Right ventricle myocardium superior (tissue), 1 donor: ENCODE data around the gene HIPK2. TPM values are rescaled to one million over a fixed set of nuclear protein-coding genes. Genes with fewer than 3 reads are reported as not detected.
A peak's percentile ranks its signal among the peaks of the same experiment; 100 is the strongest.

Experiments used
- ATAC-seq: fragments of 200-7000 bp; cut with Tn5 transposase; one replicate; pipeline ENCODE4 v1.9.1; 2020; ENCODE audit warnings: mild to moderate bottlenecking; ENCODE audit not compliant: poor library complexity
- DNase-seq: peaks from one replicate; pipeline ENCODE4 v3.0.0-alpha.2; 2020
- intact Hi-C: fragments of 100-400 bp; cut with DNase I; formaldehyde crosslinking; loops from one replicate; pipeline ENCODE4 v1.11.2; 2022
- total RNA-seq: library from RNA; stranded (reverse); fragmentation: NEBNext Ultra II Directional; extraction: Animal tissue kit (Norgen Biotek cat#: 25700); gene quantifications from one replicate; pipeline ENCODE4 v1.2.1, GENCODE V29; 2021
- donor health status: DM: no; HTN: yes; CAD: no; lungs with severe emphysema.

The HIPK2 gene
- total RNA-seq, 1 donor from 2014 or later = 88.5 TPM

DNA sequence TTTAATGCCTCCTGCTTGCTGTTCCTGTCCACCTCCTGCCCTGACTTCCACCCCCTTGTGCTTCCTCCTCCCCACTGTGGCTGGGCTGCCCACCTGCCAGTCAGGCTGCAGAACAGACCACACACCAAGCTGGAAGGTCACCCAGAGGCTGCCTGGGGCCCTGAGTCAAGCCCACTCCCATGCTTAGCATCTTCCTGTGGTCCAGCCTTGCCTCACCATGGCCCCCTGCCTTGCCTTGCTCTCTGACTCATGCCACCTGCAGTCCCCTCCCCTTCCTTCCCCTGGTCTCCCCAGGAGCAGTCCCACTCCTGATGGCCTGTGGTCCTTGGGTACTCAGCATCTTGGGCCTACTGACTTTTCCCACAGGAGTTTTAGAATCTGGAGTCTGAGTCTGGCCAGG is 252.0 kb downstream of the HIPK2 start:
- ATAC-seq = no peak
- no peak for DNase-seq
- intact Hi-C loops = no loop called here

DNA sequence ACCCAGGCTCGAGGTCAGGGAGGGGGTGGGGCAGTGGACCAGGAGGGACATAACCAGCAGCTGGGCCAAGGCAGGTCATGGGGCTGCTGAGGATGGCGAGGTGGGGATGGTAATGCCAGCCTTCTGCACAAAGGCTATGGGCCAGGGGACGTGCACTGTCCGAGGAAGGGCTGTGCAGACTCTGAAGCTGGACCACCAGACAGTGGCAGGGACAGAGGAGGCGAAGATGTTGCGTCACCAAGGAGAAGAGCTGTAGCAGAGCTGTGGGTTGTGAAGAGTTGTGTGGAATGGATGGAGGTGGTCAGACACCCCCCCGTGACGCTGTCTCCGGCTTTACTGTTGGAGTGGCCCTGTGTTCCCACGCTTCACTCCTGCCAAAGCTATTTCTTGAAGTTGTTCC is 252.6 kb downstream of the HIPK2 start:
- intact Hi-C loops = no loop called here
- ATAC-seq = no peak

DNA sequence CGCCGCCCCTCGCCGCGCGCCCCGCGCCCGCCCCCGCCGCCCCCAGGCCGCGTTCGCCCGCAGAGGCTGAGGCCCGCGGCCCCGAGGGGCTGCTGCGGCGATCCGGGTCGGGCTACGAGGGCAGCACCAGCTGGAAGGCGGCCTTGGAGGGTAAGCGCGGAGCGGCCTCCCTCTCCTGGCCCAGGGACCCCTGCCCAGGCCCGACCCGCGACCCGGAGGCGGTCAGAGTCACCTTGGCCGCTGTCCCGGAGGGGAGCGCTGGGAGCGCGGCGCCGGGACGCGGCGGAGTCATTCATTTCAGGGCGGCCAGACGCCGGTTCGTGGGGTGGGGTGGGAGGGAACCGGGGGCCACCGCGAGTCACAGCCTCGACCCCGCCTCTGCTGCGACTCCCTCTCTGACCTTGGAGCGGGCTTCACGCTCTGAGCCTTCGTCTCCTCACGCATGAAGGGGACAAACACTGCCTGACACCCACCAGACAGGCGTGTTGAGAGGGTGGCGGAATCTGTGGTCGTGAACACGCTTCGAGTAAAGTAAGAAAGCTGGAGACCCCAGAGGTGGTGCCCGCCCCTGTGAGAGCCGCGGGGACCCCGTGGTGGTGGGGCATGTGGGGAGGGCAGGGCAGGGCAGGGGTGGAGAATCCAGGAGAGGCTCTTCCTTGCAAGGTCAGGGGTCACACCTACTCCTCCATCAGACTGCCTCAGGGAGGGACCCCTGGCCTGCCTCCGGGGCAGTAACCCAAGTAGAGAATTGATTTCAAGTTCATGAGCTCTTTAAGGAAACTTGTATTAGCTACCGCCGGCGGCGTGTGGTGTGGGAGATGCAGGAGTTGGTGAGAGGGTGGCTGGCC is 253.6 kb downstream of the HIPK2 start:
- DNase-seq = no peak
- intact Hi-C loops = no loop called here
- ATAC-seq = no peak

More for the DNA sequence above, 252.6 kb downstream of the HIPK2 start:
- no peak for DNase-seq

DNA sequence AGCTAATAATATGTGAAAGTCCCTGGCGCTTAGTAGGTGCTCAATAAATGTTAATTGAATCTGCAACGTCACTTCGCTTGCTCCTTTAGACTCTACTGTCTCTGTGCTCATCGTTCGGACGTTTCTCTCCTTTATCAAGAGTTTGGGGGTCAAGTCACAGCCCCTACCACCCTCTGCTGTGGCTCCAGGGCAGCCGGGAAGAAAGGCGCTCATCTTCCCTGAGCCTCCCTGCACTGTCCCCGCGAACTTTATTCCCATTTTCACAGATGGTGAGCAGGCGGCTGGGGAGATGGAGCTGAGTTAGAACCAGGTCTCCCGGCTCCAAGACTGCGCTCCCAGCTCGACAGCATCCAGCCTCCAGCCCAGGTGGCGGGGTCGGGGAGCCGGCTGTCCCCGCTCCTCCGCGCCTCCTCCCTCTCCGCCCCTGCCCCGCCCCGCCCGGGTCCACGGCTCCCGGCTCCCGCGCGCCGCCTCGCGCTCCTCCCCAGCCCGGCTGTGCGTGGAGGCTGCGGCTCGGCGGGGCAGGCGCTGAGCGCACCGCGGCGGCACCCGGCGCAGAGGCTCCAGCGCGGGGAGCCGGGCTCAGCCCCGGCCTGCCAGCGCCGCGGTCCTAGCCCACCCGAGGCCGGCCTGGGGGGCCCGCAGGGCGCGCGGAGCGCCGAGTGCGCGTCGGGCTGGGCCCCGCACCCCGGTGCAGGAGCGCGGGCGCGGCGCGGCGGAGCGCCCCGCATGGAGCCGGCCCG is 254.4 kb downstream of the HIPK2 start, which contains the start of gene CLEC2L:
CLEC2L (plus strand) TSS at position 487 of the 743 bp plus-strand sequence; CDS start at position 730, 243 bp downstream.
- DNase-seq = no peak
- intact Hi-C loops = no loop called here
- peak; percentile 69 for ATAC-seq

DNA sequence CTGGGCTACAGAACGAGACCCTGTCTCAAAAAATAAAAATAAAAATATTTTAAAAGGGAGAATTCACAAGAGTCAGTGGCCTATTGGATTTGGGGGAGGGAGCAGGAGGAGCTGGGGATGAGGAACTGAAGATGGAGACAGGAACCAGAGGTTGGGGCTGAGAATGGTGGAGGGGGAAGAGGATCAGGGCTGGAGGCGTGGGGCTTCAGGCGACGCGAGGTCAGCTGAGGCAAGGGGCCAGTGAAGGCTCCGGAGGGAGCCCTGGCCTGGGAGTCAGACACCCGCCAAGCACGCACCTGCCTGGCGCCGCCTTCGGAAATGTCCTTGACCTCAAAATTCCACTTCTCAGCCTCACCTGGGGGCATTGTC is 255.0 kb downstream of the HIPK2 start:
- DNase-seq (no peak), ATAC-seq (no peak)
- intact Hi-C loops = no loop called here

DNA sequence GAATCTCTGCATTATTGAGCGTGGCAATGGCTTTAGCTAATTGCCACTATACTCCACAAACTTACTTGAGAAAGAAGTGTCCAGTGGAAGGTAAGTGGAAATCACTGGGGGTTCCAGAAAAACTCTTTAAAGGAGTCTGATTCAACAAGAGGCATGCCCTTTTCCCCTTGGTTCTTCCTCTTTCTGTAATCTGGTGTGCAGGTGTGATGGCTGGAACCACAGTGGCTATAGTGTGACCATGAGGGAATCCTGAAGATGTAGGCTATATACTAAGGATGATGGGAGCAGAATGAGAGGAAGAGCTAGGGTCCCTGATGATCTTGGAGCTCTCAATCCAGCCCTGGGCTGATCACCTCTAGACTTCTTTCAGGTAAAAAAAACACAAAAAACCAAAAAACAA is 256.4 kb downstream of the HIPK2 start:
- ATAC-seq (no peak), DNase-seq (no peak)
- intact Hi-C loops = no loop called here

DNA sequence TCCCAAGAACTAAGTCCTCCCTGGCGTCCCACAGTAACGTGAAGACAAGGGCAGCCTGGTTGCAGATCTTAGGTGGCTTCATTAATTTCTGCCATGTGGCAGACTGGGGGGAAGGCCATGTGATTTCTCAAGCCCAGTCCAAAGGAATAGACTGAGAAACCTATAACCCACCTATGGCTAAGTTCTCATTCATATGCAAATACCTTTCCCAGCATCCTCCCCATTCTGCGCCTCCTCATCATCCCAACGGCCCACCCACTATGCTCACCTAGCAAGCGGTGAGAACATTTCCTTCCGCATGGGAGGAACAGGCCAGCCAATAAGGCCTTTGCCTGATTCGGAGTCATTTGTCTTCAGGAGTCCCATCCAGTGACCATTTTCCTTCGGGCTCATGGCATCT is 262.5 kb downstream of the HIPK2 start:
- no peak for ATAC-seq
- intact Hi-C loops = no loop called here
- DNase-seq = no peak

Other genes starting within 250 kb of the HIPK2 start
- gene TBXAS1, start 51.3 kb upstream of the HIPK2 start, total RNA-seq = 4.2 TPM